Measurements from ENCODE around the gene RPS23. TPM values are rescaled to one million over a fixed set of nuclear protein-coding genes. Genes with fewer than 3 reads are reported as not detected.
"Not testable (repeated sequence)": the region's sequence is repeated elsewhere in the genome, so short reads cannot be mapped to it uniquely, and the experiment has no call there.

Gene RPS23
- total RNA-seq, 2 donors from 2014 or later = 1,150 to 1,282 TPM

DNA sequence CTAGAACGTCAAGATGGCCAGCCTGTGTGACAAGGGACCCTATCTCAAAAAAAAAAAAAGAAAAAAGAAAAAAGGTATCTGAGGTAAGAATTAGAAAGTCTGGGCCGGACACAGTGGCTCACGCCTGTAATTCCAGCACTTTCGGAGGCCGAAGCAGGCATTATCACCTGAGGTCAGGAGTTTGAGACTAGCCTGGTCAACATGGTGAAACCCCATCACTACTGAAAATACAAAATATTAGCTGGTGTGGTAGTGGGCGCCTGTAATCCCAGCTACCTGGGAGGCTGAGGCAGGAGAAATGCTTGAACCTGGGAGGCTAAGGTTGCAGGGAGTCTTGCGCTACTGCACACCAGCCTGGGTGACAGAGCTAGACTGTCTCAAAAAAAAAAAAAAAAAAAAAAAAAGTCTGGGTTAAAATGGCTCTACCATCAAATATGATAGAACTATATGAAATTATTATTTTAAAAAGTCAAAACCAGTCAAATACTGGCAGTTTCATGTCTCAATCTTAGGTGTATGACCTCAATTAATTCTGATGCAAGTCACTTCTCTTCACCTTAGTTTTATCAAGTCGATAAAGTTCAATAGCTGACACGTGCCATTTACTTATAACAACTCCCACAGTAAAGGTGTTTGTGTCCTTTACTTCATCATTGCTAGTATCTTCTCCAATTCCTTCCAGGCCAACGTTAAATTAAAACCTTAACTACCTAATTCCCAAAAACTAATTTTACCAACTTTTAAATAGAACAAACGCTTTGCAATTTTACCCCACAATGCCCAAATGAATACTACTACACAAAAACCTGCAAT is 1.1 kb downstream of the RPS23 start:
- Mint-ChIP-seq H3K27ac (peak overlapping the region; percentile 95 to 98), H3K4me1 (ENCODE audit: low read depth in 2 of 2) (peaks cover 23 to 49% of the 10 kb centered on the region in 2 donors), H3K4me3 (peak overlapping the region; percentile 95), H3K9me3 (no peaks in the 10 kb centered on the region), H3K27me3 (no peaks in the 10 kb centered on the region), H3K36me3 (peaks cover 39% of the 10 kb centered on the region)
- DNase-seq (ENCODE audit: low spot score) (no peak), ATAC-seq (no peak)

DNA sequence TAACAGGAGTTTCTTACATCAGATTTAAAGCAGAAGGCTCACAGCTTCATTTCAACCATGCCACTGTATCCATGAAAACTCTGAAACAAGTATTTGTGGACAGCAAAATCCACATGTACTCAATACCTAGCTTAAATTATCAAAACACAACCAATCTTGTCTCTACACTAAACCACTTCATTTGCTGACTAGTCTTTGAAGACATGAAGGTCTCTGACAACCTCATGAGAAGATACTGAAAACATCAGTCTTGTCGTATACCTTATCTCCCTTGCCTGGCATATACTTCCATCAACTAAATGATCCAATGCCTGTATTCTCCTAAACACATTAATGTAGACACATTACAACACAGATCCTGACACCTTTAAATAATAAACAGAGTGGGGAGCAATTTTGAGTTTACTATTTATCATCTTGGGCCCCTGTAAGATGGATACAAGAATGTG is 2.9 kb downstream of the RPS23 start:
- H3K27ac Mint-ChIP-seq = peak overlapping the region in 1 of 2 donors; percentile 56
- no peaks in the 10 kb centered on the region for H3K9me3 Mint-ChIP-seq
- H3K36me3 Mint-ChIP-seq = peaks cover 46% of the 10 kb centered on the region
- DNase-seq (ENCODE audit: low spot score) = no peak
- H3K4me1 Mint-ChIP-seq (ENCODE audit: low read depth in 2 of 2) = peaks cover 21 to 44% of the 10 kb centered on the region in 2 donors
- ATAC-seq = no peak
- H3K4me3 Mint-ChIP-seq = peak overlapping the region; percentile 38
- no peaks in the 10 kb centered on the region for H3K27me3 Mint-ChIP-seq

DNA sequence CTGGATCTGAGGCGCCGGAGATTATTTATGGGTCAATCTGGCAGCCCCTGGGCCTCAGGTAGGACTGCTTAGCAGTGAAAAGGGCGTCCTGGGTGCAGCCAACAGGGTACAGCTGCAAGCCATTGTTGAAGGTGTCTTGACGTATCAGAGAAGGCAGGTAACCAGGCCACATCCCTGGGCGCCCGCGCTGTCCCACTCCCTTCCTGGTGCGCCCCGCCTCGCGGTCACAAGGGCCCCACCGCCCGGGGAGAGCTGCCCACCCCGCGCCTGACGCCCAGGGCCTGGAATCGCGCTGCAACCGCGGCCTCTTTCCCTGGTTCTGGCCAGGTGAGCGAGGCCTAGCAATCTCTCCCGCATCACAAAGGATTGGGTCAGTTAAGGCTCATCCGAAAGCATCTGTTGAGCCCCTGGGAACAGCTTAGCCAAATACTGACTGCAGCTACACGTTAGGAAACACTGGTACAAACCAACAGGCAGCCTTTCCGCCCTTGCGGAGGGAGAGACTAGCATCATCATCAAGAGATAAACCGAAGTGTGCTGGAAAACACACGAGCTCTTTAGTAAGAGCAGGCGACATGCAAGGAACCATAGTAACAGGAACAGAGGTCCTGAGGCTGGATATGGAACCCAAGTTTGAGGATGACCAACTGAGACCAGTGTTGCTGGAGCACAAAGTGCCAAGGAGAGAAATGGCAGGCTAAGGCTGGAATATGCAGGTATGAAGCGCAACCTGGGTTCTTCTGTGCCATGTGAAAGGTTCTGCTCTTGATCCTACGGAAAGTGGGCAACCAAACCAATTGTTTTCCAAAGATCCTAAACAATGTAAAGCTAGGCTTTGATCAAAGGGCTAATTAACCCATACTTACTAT is 3.6 kb downstream of the RPS23 start:
- ATAC-seq (no peak), DNase-seq (ENCODE audit: low spot score) (no peak)
- peak overlapping the region in 1 of 2 donors; percentile 56 for H3K27ac Mint-ChIP-seq
- H3K4me3 Mint-ChIP-seq = peak overlapping the region; percentile 32
- H3K27me3 Mint-ChIP-seq = no peaks in the 10 kb centered on the region
- H3K36me3 Mint-ChIP-seq = peaks cover 46% of the 10 kb centered on the region
- no peaks in the 10 kb centered on the region for H3K9me3 Mint-ChIP-seq
- H3K4me1 Mint-ChIP-seq (ENCODE audit: low read depth in 2 of 2) = peaks cover 20 to 37% of the 10 kb centered on the region in 2 donors

DNA sequence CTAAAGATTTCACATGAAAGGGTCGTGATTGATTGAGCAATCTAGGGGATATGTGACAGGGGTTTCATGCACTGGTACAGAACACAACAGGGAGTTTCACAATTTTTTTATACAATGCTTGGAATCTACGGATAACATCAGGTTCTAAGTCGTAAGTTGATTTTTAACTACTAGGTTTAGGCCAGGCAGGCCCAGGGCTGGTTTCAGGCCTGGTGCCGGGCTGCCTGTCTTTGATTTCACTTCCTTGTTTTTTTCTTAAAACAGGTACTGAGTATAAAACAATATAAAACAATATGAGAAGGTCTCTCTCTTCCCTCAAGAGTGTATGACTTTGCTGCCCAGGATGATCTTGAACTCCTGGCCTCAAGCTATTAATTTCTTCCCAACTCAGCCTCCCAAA is 4.7 kb downstream of the RPS23 start:
- Mint-ChIP-seq H3K4me1 (ENCODE audit: low read depth in 2 of 2) (peaks cover 17 to 31% of the 10 kb centered on the region in 2 donors), H3K36me3 (peaks cover 54% of the 10 kb centered on the region), H3K27ac (peak overlapping the region in 1 of 2 donors; percentile 56)
- H3K9me3 Mint-ChIP-seq; ATAC-seq; H3K27me3 Mint-ChIP-seq; H3K4me3 Mint-ChIP-seq; DNase-seq (ENCODE audit: low spot score): not testable (repeated sequence)

DNA sequence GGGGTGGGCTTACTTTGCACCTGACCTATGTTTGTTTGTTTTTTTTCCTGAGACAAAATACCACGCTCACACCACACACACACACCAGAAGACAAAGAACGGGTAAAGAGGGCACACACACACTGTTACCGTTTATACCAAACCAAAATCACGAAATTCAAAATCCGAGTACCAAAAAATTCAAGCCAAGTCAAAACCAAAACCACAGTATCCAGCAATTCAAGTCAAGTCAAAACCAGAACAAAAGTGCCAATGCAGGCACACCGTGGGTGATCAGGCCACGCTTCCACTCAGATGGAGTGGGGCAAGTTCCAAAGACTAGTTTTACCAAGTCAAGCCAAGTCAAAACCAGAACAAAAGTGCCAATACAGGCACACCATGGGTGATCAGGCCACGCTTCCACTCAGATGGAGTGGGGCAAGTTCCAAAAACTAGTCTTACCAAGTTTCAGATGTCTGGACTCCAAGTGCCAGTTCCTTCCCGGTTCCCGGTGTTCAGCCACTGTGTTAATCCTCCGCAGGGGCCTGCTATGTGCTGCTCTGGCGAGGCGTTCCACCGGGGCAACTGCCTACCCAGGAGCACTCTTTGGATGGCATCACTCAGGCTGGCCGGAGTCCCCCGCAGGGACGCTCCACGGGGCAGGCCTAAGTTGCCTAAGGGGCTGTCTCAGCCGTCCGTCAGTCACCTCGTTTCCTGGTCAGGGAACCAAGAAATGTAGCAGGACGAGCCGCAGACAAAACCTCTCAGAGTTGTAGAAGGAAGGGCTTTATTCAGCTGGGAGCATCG is 5.4 kb downstream of the RPS23 start:
- not testable (repeated sequence) for DNase-seq (ENCODE audit: low spot score); H3K9me3 Mint-ChIP-seq; H3K27me3 Mint-ChIP-seq; ATAC-seq
- peak overlapping the region; percentile 0 for H3K4me3 Mint-ChIP-seq
- peaks cover 51% of the 10 kb centered on the region for H3K36me3 Mint-ChIP-seq
- peaks cover 17 to 25% of the 10 kb centered on the region in 2 donors for H3K4me1 Mint-ChIP-seq (ENCODE audit: low read depth in 2 of 2)
- peak overlapping the region in 1 of 2 donors; percentile 5 for H3K27ac Mint-ChIP-seq

DNA sequence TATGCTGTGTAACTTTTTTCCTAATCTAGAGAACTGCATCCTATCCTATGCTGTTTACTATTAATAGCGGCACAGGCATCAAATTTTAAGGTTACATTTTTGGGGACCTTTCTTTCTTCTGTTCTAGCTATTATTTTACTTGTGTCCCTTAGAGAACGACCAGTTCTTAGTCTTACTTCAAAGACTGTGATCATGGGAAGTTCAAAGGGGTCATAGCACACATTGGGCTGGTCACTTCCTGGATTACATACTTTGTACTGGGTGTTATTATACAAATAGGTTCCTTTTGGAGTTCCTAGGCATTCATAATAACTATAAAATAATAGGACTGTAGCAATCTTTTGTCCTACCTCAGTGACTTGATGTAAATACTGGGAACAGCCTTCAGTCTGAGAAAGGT is 8.8 kb downstream of the RPS23 start:
- Mint-ChIP-seq H3K36me3 (peaks cover 37% of the 10 kb centered on the region), H3K4me1 (ENCODE audit: low read depth in 2 of 2) (peaks cover 9 to 11% of the 10 kb centered on the region in 2 donors)
- DNase-seq (ENCODE audit: low spot score); H3K27ac Mint-ChIP-seq; H3K4me3 Mint-ChIP-seq; ATAC-seq; H3K9me3 Mint-ChIP-seq; H3K27me3 Mint-ChIP-seq: not testable (repeated sequence)

DNA sequence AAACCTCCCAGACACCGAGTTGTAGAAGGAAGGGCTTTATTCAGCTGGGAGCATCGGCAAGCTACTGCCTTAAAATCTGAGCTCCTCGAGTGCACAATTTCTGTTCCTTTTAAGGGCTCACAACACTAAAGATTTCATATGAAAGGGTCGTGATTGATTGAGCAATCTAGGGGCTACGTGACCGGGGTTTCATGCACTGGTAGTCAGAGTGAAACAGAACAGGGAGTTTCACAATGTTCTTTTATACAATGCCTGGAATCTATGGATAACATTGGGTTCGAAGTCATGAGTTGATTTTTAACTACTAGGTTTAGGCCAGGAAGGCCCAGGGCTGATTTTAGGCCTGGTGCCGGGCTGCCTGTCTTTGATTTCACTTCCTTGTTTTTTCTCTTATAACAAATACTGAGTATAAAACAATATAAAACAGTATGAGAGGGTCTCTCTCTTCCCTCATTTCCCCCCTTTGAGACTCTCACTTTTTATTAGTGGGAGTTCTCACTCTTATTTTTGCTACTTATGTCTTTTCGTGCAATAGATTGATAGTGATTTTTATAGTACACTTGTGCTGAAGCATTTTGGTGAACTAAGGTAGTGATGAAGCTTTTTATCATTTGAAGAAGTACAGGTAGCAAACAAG is 10.7 kb downstream of the RPS23 start:
- DNase-seq (ENCODE audit: low spot score); H3K4me3 Mint-ChIP-seq; H3K27ac Mint-ChIP-seq; H3K4me1 Mint-ChIP-seq (ENCODE audit: low read depth in 2 of 2); H3K9me3 Mint-ChIP-seq; H3K27me3 Mint-ChIP-seq; ATAC-seq: not testable (repeated sequence)
- peaks cover 28% of the 10 kb centered on the region for H3K36me3 Mint-ChIP-seq

DNA sequence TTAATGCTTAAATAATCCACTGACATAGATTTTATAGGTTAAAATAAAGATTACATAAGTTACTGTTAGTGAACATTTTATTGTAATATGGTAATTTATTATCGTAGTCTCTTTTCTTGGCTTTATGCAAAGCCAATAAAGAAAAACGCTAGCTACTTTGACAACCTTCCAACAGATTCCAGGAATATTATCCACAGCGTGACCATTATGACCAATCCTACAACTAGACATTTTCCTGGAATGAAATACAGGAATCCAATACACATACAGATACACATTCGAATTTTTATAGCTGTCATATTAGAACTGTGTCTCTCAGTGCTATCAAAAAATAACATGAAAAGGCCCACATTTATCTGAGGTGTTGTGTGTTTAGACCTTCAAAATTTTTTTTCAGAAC is 13.1 kb downstream of the RPS23 start:
- DNase-seq (ENCODE audit: low spot score) (no peak), ATAC-seq (no peak)
- Mint-ChIP-seq H3K27me3 (no peaks in the 10 kb centered on the region), H3K4me1 (ENCODE audit: low read depth in 2 of 2) (peaks cover 0 to 3% of the 10 kb centered on the region in 2 donors), H3K36me3 (peaks cover 18% of the 10 kb centered on the region), H3K9me3 (no peaks in the 10 kb centered on the region), H3K27ac (no peak overlapping the region), H3K4me3 (no peak overlapping the region)

DNA sequence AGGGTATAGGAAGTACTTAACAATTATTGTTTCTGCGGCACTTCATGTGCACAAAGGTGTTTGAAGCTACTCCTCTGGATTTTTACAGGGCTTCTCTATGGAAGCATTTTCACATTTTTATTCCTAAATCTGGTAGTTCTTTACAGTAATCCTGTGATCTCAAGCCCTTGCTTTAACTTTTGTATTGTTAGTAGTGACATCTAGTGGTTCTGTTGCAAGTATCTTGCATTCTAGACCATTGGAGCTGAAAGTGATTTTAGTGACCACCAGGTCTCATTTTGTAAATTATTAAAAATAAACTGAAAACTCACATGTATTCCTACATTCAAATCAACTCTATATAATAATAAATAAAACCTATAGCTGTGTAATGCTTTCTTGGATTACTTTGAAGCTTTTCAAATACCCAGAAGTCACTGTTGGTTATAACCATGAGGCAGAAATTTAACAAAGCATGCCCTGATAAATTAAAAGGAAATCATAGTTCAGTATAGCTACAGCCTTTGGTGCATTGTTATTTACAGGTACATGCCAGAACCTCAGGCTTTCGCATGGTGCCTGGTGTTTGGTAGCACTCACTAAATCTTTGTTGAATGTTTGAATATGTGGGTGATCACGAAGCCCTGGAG is 18.9 kb downstream of the RPS23 start:
- DNase-seq (ENCODE audit: low spot score) = no peak
- Mint-ChIP-seq H3K9me3 (no peaks in the 10 kb centered on the region), H3K27me3 (no peaks in the 10 kb centered on the region), H3K4me3 (no peak overlapping the region), H3K36me3 (no peaks in the 10 kb centered on the region), H3K27ac (no peak overlapping the region), H3K4me1 (ENCODE audit: low read depth in 2 of 2) (peaks cover 2 to 4% of the 10 kb centered on the region in 2 donors)
- no peak for ATAC-seq

DNA sequence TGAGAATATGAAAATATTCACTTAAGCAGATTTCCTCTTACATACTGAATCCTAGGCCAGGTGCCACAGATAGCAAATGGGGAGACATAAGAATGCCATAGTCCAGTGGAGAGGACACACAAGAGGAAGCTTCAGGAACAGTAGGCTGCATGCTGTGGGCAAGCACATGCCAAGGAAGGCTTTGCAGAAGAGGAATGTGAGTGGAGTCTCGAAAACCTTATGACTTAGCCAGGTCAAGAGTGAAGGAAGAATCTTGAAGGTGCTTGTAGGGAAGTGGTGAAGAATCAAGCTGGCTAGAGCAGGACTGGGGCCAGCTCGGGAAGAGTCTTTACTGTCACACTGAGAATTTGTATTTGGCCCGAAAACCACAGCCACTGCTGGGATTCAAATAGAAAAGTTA is 20.4 kb downstream of the RPS23 start:
- Mint-ChIP-seq H3K27ac (no peak overlapping the region), H3K36me3 (no peaks in the 10 kb centered on the region), H3K27me3 (no peaks in the 10 kb centered on the region), H3K4me1 (ENCODE audit: low read depth in 2 of 2) (peaks cover 2 to 4% of the 10 kb centered on the region in 2 donors), H3K4me3 (no peak overlapping the region), H3K9me3 (no peaks in the 10 kb centered on the region)
- no peak for ATAC-seq
- no peak for DNase-seq (ENCODE audit: low spot score)

DNA sequence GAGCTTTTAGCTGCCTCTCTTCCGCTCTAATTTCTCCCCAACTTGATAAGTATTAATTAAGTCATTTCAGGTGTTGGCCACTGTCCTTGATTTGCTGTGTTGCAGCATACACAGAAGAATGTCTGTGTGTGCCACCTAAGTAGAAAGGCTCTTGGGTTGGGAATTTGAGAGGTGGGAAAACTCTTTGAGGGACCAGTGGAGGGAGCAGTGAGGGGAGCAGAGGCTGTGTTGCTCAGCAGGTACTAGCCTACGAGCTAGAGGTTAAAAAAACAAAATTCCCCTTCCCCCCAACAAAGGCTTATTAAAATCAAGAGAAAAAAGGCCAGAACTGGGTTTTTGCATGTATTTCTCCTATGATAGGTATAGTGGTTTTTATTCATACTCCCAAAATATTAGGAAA is 20.9 kb downstream of the RPS23 start:
- Mint-ChIP-seq H3K4me1 (ENCODE audit: low read depth in 2 of 2) (peaks cover 2 to 4% of the 10 kb centered on the region in 2 donors), H3K9me3 (no peaks in the 10 kb centered on the region), H3K27ac (peak overlapping the region in 1 of 2 donors; percentile 2), H3K36me3 (no peaks in the 10 kb centered on the region), H3K4me3 (no peak overlapping the region), H3K27me3 (no peaks in the 10 kb centered on the region)
- ATAC-seq (no peak), DNase-seq (ENCODE audit: low spot score) (no peak)

DNA sequence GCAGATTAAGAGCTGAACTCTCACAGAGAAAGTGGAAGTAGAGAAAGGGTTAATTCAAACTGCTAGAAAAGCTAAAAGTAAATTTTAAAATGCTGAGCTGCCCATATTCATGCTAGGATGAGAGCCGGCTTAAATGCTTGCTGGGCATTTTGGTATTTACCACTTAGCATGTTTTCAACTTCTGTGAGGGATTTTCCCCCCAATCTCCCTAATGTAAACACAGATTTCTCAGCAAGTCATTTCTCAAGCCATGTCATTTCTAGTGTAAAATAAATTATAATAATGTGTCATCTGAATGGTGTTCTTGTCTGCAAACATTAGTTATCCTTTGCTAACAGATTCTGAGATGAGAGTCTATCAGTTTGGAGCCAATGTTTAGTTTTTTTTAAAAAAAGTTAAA is 22.3 kb downstream of the RPS23 start:
- H3K4me1 Mint-ChIP-seq (ENCODE audit: low read depth in 2 of 2) = peaks cover 2 to 4% of the 10 kb centered on the region in 2 donors
- ATAC-seq = peak in 1 of 2 donors; percentile 66

More for the DNA sequence above, 22.3 kb downstream of the RPS23 start:
- Mint-ChIP-seq H3K27me3 (no peaks in the 10 kb centered on the region), H3K27ac (no peak overlapping the region), H3K4me3 (no peak overlapping the region), H3K36me3 (no peaks in the 10 kb centered on the region), H3K9me3 (no peaks in the 10 kb centered on the region)
- DNase-seq (ENCODE audit: low spot score) = no peak
